ENCODE measurements around the gene MSH3.
"Not testable (repeated sequence)": the region's sequence is repeated elsewhere in the genome, so short reads cannot be mapped to it uniquely, and the experiment has no call there.

MSH3 gene

DNA sequence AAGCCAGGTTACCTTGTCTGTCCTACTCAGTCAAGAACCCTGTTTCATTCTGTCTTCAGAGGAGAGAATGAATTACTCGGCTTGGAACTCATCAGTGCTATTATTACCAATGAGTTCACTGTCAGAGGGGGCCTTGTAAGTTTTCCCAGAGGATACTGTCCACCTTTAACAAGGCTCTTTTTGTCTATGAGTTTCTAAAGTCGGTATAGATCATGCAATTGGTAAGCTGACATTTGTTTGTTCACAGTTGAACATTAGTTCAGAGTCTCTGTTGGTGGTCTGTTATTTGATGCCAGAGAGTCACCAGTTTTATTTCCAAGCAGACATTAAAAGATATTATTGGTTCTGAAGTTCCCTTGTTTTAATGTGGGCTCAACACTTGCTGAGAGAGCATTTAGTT lies 58.5 kb downstream of the MSH3 start:
- no peak for DNase-seq (ENCODE audit: insufficient read length)
- no peak for FAIRE-seq
- TF ChIP-seq TAF1 (IDR thresholded peaks at IDR 0.05; ENCODE audit: borderline replicate concordance, low read depth, low read length) (no peak), POLR2A (IDR thresholded peaks at IDR 0.05; ENCODE audit: low read depth, low read length) (no peak), POLR2AphosphoS5 (IDR thresholded peaks at IDR 0.05; ENCODE audit: low read depth, low read length) (no peak)

DNA sequence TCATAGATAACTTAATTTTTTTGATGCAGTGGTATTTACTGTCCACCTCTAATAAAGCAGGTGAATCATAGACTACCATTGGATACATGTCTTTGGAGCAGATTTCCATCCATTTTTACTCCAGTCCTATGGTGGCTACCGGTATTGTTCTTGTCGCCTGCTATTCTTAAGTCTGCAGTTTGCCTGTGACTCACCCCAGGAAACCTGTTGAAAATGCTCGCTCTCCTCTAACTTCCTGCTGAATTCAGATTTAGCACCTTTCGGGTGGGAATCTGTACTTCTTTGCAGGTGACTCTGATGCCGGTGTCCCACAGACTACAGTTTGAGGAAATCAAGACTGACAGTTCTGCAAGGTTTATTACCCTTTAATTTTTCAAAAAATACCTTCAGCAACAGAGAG lies 59.2 kb downstream of the MSH3 start:
- FAIRE-seq (no peak), DNase-seq (ENCODE audit: insufficient read length) (no peak)
- TF ChIP-seq POLR2A (IDR thresholded peaks at IDR 0.05; ENCODE audit: low read depth, low read length) (no peak), POLR2AphosphoS5 (IDR thresholded peaks at IDR 0.05; ENCODE audit: low read depth, low read length) (no peak), TAF1 (IDR thresholded peaks at IDR 0.05; ENCODE audit: borderline replicate concordance, low read depth, low read length) (no peak)

- no peak for FAIRE-seq
- no peak for TF ChIP-seq TAF1 (IDR thresholded peaks at IDR 0.05; ENCODE audit: borderline replicate concordance, low read depth, low read length)
- no peak for TF ChIP-seq POLR2AphosphoS5 (IDR thresholded peaks at IDR 0.05; ENCODE audit: low read depth, low read length)
- no peak for TF ChIP-seq POLR2A (IDR thresholded peaks at IDR 0.05; ENCODE audit: low read depth, low read length)
- DNase-seq (ENCODE audit: insufficient read length): no peak
Observed at GRCh38 chr5:80714570-80715298, 60.3 kb downstream of the MSH3 start.

DNA sequence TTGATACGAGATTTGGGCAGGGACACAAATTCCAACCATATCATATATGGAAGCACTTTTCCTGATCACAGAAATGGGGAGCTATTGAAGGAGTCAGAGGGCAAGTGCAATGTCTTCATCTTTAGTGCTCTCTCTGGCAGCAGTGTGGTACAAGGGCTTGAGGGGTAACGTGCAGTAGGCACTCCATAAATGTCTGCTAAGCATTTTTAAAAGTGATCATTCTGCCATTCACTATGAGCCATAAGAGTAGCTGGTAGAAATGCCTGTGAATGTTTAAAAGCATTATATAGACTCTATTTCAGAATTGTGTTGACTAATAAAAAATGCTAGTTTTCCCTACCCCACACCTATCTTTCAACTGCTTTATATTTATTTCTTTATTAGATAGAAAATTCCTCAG lies 61.4 kb downstream of the MSH3 start:
- no peak for FAIRE-seq
- DNase-seq (ENCODE audit: insufficient read length): no peak
- TF ChIP-seq POLR2AphosphoS5 (IDR thresholded peaks at IDR 0.05; ENCODE audit: low read depth, low read length) (no peak), TAF1 (IDR thresholded peaks at IDR 0.05; ENCODE audit: borderline replicate concordance, low read depth, low read length) (no peak), POLR2A (IDR thresholded peaks at IDR 0.05; ENCODE audit: low read depth, low read length) (no peak)

DNA sequence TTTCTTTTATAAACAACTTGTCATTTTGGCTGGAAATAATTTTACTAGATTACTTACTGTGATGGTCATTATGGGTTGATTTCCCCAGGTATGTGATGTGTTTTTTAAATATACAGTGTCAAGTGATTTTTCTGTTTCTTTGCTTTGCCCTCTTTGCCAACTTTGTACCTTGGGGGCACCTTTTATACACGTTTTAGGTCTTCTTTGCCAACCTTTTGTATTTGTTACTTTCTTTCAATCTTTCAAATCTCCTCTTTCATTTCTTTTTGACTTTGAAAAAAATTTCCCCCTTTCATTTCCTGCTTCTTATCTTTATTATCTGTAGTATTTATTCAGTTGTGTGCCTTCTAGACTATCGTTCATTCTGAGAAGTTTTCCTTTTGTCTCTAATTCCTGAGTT lies 65.7 kb downstream of the MSH3 start:
- no peak for DNase-seq (ENCODE audit: insufficient read length)
- no peak for FAIRE-seq
- TF ChIP-seq TAF1 (IDR thresholded peaks at IDR 0.05; ENCODE audit: borderline replicate concordance, low read depth, low read length) (no peak), POLR2AphosphoS5 (IDR thresholded peaks at IDR 0.05; ENCODE audit: low read depth, low read length) (no peak), POLR2A (IDR thresholded peaks at IDR 0.05; ENCODE audit: low read depth, low read length) (no peak)

DNA sequence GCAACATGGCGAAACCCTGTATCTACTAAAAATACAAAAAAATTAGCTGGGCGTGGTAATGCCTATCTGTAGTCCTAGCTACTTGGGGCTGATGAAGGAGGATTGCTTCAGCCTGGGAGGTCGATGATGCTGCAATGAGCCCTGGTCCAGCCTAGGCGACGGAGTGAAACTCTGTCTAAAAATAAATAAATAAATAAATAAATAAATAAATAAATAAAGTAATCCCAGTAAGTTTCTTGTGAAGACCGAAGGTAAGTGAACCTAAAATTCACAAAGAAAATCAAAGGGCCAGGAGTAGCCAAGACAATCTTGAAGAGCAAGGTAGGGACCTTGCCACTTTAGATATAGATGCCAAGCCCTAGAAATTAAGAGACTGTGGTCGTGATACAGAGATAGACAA lies 68.5 kb downstream of the MSH3 start:
- TF ChIP-seq POLR2A (IDR thresholded peaks at IDR 0.05; ENCODE audit: low read depth, low read length): no peak
- TF ChIP-seq TAF1 (IDR thresholded peaks at IDR 0.05; ENCODE audit: borderline replicate concordance, low read depth, low read length): no peak
- no peak for TF ChIP-seq POLR2AphosphoS5 (IDR thresholded peaks at IDR 0.05; ENCODE audit: low read depth, low read length)
- DNase-seq (ENCODE audit: insufficient read length) (no peak), FAIRE-seq (no peak)

GRCh38 chr5:80725446-80725845 lies 71.0 kb downstream of the MSH3 start:
- FAIRE-seq (no peak), DNase-seq (ENCODE audit: insufficient read length) (no peak)
- TF ChIP-seq POLR2A (IDR thresholded peaks at IDR 0.05; ENCODE audit: low read depth, low read length) (no peak), POLR2AphosphoS5 (IDR thresholded peaks at IDR 0.05; ENCODE audit: low read depth, low read length) (no peak), TAF1 (IDR thresholded peaks at IDR 0.05; ENCODE audit: borderline replicate concordance, low read depth, low read length) (no peak)

DNA sequence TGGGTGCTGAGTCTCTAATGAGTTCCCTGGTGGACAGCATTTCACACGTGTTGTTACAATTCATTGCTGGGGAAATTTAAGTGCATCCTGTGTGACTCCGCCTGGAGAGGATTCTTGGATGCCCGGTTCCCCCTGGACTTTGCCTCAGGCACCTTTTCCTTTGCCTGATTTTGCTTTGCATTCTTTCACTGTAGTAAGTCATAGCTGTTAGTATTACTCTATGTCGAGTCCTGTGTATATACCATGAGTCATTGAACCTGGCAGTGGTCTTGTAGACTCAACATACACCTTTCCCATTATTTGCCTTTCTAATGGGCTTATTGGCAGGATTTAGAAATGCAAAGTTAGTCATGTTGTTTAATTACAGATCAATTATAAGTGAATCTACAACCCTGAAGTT lies 82.3 kb downstream of the MSH3 start:
- DNase-seq (ENCODE audit: insufficient read length): no peak
- TF ChIP-seq TAF1 (IDR thresholded peaks at IDR 0.05; ENCODE audit: borderline replicate concordance, low read depth, low read length) (no peak), POLR2A (IDR thresholded peaks at IDR 0.05; ENCODE audit: low read depth, low read length) (no peak), POLR2AphosphoS5 (IDR thresholded peaks at IDR 0.05; ENCODE audit: low read depth, low read length) (no peak)
- FAIRE-seq: no peak

- TF ChIP-seq POLR2A (IDR thresholded peaks at IDR 0.05; ENCODE audit: low read depth, low read length) (no peak), POLR2AphosphoS5 (IDR thresholded peaks at IDR 0.05; ENCODE audit: low read depth, low read length) (no peak), TAF1 (IDR thresholded peaks at IDR 0.05; ENCODE audit: borderline replicate concordance, low read depth, low read length) (no peak)
- FAIRE-seq: no peak
- no peak for DNase-seq (ENCODE audit: insufficient read length)
Observed at GRCh38 chr5:80738466-80738865, 84.0 kb downstream of the MSH3 start.

DNA sequence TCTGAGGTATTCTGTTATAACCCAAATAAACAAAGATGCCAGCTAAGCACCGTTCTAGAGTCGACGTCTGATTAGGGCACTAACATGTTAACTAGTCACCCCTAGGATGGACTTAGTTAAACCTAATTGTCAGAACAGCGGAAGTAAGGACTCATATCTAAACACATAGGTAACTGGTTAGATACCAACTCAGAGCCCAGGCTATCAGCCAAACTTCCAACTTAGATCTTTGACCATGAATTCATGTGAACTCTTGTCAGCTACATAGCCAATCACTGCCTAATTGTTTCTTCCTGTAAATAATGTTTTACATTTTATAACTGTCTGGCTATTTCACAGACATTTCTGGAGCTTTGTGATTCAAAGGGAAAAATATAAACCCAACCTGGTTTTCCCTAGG lies 84.6 kb downstream of the MSH3 start:
- FAIRE-seq: no peak
- DNase-seq (ENCODE audit: insufficient read length): no peak
- TF ChIP-seq POLR2A (IDR thresholded peaks at IDR 0.05; ENCODE audit: low read depth, low read length) (no peak), TAF1 (IDR thresholded peaks at IDR 0.05; ENCODE audit: borderline replicate concordance, low read depth, low read length) (no peak), POLR2AphosphoS5 (IDR thresholded peaks at IDR 0.05; ENCODE audit: low read depth, low read length) (no peak)

- TF ChIP-seq POLR2AphosphoS5 (IDR thresholded peaks at IDR 0.05; ENCODE audit: low read depth, low read length) (no peak), POLR2A (IDR thresholded peaks at IDR 0.05; ENCODE audit: low read depth, low read length) (no peak), TAF1 (IDR thresholded peaks at IDR 0.05; ENCODE audit: borderline replicate concordance, low read depth, low read length) (no peak)
- FAIRE-seq (peak; percentile 5), DNase-seq (ENCODE audit: insufficient read length) (no peak)
Observed at GRCh38 chr5:80739496-80739895, 85.0 kb downstream of the MSH3 start.

DNA sequence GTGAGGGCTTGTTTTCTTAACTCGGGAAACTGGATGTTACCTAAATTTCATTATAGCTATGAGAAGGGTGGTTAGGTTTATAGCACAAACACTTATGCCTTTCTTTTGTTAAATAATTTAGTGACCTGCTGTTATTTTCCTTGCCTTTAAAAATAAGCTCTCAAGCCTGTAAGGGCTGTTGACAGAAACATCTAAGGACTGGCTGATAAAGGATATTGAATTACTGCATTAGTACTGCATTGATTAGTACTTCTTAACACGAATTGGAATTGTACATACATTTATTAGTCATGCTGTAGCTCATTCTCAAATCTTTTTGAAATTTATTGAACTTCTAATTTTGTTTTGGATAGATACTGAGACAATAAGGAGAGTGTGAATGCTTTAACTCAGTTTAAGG lies 85.4 kb downstream of the MSH3 start:
- FAIRE-seq (no peak), DNase-seq (ENCODE audit: insufficient read length) (no peak)
- TF ChIP-seq POLR2AphosphoS5 (IDR thresholded peaks at IDR 0.05; ENCODE audit: low read depth, low read length): no peak
- no peak for TF ChIP-seq TAF1 (IDR thresholded peaks at IDR 0.05; ENCODE audit: borderline replicate concordance, low read depth, low read length)
- TF ChIP-seq POLR2A (IDR thresholded peaks at IDR 0.05; ENCODE audit: low read depth, low read length): no peak

DNA sequence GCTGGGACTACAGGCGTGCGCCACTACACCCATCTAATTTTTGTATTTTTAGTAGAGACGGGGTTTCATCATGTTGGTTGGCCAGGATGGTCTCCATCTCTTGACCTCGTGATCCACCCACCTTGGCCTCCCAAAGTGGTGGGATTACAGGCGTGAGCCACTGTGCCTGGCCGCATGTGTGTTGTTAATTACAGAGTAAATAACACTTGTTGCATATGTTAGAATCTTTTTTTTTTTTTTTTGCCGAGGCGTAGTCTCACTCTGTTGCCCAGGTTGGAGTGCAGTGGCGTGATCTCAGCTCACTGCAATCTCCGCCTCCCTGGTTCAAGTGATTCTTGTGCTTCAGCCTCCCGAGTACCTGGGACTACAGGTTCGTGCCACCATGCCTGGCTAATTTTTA lies 86.0 kb downstream of the MSH3 start:
- not testable (repeated sequence) for FAIRE-seq; DNase-seq (ENCODE audit: insufficient read length)
